Hypothalamus (tissue), 51 donors: ENCODE data around the gene KCNIP1.

Source experiments
- DNase-seq, 51 donors: peaks; one replicate each; lab custom pipeline; 2025; lab: John Stamatoyannopoulos, UW

Gene KCNIP1

DNA sequence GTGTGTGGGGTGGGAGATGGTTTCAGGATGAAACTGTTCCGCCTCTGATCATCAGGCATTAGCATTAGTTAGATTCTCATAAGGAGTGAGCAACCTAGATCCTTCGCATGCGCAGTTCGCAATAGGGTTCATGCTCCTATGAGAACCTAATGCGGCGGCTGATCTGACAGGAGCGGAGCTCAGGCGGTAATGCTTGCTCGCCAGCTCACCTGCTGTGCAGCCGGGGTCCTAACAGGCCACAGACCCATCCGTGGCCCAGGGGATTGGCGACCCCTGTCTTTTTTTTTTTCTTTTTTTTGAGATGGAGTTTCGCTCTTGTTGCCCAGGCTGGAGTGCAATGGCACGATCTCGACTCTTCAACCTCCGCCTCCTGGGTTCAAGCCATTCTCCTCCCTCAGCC lies 119.1 kb downstream of the KCNIP1 start:
- DNase-seq = no peak

DNA sequence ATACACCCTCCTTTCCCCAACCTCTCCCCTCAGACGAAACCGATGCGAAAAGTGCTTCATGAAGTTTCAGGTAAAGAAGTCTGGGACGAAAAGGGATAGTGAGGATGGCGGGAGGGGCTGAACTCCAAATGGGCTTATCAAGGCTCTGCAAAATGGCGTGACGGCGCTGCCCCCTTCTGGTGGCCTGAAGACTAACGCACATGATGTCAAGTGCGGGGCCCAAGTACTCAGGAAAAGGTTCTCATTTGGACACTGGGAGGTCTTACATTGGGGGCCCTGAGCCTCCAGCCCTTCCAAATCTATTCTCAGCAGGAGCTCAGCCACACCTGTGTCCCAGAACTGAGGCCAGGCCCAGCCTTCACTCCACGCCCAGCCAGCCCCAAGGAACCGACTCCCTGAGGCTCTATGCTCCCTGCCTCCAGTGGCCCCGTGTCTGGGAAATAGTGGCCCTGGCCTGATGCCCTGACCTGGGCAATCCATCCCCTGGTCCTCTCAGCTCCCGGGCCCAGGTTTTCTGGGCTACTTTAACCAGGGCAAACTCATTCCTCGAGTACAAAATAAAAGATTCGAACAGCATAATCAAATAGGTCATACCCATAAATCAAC lies 119.9 kb downstream of the KCNIP1 start:
- DNase-seq = peak in 21 of 51 donors; percentile 6 to 60 (median 25)

DNA sequence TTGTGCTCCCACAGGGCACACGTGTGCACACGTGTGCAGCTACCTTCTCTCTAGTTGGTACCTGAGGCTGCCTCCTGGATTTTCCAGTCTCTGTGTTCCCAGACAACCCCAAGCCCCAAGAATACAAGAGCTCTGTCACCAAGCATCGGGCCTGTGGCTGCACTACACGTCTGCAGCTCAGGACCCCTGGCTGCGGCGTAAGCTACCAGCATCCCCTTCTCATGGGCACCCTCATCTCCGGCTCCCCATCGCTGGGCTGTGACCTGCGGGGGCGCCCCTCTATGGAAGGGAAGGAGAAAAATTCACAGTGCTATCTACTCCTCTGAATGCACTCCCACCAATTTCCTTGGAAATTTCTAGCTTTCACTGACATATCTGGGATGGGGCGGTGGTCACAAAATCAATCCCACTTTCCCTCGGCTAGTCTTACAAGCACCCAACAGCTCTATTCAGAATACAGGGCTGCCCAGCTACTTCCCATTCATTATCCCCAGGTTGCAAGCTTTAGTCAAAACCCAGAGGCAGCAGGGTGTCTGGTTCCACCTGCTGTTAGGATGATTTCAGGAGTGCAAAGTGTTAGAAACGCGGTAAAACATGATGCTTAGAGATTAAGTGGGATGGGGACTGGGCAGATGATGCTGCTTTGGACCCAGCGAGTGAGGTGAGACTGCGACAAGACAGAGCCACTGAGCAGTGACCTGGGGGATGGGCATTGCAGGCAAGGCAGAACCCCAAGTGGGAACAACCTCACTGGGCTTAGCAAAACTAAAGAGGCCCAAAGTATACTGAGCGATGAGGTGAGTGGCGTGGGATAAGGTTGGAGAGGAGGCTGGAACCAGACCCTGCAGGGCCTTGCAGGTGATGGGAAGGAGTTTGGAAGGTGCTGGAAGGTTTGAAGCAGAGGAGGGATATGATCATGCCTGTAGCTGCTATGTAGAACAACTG lies 121.7 kb downstream of the KCNIP1 start:
- DNase-seq = no peak

DNA sequence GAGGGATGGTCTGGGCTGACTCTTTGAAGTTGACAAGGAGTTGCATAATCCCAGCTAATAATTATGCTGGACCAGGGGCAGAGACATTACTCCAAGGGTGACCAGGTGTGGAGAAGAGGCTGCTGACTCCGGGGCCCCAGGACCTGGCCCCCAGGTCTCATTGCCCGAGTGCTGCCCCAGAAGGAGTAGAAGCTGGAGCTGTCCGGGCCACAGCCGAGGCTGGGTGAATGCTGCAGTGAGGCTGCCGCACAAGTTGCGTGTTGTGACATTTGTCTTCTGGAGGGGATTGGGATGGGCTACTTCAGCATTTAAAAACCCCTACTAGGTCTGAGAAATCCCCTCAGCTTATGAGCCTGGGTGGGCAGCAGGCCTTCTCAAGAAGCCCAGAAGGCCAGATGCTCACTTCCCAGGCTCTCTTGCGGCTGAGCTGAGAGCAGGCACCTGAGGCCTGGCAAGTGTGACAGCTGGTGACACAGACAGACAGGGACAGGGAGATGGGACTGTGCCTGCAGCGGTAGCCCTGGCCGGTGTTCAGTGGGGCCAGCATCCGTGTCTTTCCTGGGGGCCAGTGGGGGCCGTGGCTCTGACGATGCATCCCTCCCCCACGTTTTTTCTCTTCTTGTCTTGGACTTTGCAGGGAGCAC lies 122.8 kb downstream of the KCNIP1 start:
- DNase-seq = no peak

DNA sequence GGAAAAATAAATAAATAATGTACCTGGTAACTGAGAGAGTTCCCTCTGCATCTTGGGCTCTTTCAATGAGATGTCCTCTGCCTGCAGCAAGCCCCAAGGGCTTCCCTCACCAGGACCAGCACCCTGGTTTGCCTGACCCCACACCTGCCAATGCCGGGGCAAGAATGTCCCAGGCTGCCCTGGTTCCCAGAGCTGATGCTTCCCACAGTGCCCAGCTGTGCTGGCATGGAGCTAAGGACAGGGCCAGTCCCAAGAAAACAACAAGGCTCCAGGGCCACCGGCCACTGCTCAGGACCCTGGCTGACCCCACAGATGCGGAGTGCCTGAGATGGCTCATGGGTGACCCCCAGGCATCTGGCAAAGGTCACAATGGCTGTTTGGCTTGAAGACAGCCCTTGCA lies 123.5 kb downstream of the KCNIP1 start:
- no peak for DNase-seq

DNA sequence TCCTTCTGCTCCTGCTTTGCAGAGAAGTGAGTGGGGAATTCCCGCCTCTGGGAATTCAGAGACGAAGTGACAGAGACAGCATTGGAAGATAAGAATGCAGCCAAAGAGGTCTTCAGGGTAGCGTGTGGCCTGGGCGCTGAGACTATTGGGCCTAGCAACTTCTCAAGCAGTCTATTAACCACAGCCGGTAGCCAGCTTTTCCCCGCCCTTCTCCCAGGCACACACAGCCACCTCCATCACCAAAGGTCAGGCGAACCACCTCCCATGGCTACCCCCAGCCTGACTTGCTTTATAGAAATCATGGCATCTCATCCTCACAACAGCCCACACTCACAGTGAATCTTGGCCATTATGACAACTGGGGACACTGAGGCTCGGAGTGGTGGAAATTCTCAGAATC lies 124.2 kb downstream of the KCNIP1 start:
- no peak for DNase-seq

DNA sequence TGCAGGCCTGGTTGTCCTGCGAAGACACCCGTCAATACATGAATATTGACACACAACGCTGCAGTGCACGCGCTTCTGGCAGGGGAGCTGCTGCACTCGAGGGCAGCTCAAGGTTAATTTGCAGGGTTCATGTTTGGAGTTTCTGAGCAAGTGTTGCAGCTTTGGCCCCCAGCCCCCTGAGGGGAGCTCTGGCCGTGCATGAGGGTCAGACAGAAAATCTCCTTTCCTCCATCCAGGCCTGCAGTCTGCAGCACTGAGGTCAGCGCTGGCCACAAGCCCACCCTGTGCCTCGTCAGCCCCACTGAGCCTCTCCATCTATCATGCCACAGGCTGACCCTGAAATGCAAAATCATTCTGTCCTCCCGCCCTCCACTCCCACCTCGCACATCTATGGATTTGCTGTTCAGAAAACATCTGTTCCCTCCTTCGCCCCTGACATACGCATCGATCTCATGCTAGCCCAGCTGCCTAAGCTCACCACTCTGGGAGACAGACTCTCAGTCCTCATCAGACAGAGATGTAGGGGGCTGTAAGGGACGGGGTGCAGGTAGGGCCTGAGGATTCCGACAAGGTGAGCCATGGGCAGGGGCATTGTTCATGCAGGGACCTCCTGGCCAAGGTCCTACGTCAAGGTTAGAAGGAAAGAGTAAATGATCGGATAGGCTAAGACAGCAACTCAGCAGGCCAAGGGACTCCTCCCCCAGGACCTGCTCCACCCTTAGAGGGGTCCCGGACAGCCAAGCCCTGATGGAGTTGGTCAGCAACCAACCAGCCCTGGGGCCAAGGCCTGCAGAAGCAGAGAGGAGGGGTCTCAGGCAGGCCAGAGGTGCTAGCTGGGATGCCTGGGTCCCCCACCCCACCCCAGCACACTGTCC lies 125.1 kb downstream of the KCNIP1 start:
- no peak for DNase-seq

DNA sequence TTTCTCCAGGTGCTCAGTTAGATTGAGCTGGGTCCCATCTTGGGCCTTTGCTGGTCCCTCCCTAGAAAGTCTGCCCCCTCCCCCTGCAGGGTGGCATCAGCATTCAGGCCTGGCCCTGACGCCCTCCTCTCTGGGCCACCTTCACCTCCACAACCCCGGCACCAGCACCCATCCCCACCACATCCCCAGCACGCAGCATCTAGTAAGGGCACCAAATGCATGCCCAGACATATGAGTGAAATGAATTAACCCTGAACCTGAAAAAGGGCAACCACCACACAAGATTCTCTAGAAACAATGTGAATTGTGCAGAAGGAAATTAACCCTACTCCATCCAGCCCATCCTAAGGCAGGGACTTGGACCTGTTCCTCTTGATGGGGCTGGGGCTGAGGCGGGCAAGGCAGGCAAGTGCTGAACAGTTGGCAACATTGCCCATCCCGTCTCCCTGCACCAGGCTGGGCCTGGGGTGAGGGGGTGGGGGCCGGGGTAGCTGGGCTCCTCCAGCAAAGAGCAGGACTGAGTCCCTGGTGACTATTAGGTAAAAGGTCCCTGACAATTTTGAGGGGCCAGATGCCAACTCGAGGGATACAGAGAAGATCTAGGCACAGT lies 125.9 kb downstream of the KCNIP1 start:
- DNase-seq = no peak

DNA sequence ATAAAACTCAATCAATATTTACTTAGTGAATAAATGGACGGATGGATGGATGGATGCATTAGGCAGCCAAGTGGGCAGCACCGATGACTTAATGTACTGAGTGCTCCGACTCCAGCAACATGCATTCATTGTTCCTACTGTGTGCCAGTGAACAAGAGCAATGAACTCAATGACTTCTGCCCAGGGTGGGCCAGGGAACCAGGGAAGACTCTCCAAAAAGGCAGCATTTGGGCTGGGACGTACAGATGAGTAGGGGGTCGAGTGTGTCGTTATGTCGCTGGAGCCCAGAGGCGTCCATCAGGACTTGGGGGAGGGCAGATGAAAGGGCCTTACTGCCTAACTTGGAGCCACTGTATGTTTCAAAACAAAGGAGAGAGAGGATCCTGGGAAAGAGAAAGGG lies 126.4 kb downstream of the KCNIP1 start:
- no peak for DNase-seq

DNA sequence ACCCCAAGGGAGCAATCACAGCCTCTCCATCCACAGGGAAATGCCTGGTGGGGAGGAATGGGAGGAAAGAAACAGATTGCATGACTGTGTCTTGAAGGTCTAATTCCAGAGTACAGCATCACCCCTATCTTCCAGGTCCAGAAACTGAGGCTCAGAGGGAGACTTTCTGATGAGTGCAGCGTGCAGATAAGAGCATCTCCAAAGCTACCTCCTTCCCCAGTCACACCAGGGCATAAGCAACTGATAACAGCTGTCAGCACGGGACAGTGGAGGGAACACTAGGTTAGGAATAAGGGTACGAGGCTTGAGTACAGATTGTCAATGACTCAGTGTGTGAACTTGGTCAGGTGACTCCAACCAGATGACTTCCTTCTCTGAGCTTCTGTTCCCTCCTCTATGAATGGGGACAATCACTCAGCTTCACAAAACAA lies 126.9 kb downstream of the KCNIP1 start:
- DNase-seq = peak in 7 of 51 donors; percentile 12 to 50 (median 30)

DNA sequence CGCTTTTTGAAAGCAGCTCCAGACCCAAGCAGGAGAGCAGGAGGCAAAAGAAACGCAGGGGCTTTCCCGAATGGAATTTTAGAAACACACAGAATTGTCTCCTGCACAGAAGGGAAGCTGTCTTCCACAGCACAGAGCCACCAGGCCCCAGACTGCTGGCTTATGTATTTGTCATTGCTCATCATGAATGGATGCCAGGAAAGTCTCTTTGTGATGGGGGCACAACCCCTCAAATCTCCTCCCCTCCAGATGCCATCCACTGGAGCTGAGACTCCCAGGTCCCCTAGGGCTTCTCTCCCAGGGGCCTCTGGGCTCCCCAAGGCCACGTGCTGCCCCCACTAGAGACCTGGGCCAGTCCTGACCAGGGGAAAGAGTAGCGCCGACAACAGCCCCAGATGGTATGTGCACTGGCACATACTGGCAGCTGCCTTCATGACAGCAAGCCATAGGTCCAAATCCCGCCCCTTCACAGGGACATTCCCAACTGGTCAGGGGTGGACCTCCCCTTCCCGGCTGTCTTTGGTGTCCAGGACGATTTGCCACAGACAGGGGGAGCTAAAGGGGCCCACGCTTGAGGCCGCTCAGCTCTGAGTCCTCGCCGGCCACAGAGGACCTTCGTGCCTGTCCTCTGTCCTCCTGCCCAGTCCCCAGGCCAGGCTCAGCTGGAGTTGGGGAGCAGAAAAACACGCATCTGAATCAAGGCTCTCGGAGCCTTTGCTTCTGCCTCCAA lies 127.8 kb downstream of the KCNIP1 start:
- peak in 25 of 51 donors; percentile 9 to 60 (median 28) for DNase-seq

DNA sequence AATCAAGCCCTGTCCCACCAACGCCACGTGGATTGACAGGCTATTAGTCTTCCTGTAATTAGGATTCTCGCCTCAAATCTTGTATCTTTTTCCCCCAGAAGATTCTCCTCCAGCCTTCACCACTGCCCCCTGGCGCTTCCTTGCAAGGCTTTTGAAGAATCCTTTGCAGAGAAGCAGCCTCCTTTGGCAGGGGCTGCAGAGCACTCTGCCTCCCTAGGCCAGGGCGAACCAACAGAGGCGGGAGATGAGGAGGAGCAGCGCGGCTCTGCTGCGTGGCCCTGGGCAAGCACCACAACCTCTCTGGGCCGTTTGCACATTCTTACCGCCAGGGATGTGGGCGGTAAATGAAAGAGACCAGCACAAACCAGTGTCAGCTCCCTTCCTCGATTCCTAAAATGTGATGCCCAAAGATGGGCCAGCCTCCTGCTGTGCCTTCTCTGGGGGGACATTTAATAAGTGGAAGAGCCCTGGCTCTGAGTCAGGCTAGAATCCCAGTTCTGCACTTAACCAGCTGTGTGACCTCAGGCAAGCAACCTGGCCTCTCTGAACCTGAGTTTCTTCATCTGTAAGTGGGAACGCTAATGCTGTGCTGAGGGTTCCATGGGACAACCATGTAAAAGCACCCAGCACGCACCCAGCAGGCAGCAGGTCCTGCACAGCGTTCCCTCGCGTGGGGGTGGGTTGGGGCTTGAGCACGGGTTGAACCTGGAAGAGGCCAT lies 128.6 kb downstream of the KCNIP1 start:
- DNase-seq = peak in 3 of 51 donors; percentile 38 to 71 (median 39)

DNA sequence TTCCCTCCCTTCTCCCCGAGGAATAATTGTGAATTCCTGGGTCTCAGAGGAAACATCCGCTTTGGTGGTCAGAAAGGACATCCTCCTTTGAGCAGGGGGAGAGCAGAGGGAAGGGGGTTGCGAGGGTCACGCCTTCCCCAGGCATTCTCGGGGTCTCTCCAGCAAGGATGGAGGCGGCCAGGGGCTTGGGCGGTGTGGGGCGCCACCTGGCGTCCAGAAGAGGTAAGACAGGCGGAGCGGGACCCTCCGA lies 129.1 kb downstream of the KCNIP1 start:
- peak in 32 of 51 donors; percentile 18 to 76 (median 55) for DNase-seq

DNA sequence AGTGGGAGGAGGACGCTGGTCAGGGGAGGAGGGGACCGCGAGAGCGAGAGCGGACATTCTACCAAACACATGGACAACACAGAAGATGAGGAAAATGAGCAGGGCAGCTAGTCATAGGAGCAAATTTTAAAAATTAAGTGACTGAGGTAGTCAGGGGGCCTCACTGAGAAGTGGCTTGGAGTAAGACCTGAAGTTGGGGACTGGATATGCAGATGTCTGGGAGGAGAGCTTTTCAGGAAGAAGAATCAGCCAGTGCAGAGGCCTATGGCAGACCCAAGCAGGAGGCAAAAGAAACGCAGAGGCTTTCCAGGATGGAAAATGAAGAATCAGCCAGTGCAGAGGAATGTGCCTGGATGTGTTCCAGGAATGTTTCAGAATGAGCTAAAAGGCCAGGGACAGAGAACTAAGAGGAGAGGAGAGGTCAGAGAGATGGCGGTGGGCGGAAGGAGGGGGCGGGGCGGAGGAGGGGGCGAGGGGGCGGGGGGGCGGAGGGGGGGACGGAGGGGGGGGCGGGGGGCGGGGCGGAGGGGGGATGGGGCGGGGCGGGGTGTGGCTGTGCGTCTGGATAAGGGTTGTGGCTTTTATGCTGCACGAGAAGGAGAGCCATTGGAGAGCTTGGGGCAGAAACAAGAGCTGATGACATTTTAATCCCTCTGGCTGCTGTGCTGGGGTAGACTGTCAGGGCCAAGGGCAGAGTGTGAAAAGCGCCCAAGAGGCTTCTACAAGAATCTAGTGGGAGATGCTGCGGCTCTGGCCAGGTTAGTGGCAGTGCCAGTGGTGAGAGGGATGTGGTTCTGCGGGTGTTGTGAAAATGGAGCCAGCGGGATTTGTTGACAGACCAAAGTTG lies 129.6 kb downstream of the KCNIP1 start:
- DNase-seq = peak in 17 of 51 donors; percentile 20 to 76 (median 50)

DNA sequence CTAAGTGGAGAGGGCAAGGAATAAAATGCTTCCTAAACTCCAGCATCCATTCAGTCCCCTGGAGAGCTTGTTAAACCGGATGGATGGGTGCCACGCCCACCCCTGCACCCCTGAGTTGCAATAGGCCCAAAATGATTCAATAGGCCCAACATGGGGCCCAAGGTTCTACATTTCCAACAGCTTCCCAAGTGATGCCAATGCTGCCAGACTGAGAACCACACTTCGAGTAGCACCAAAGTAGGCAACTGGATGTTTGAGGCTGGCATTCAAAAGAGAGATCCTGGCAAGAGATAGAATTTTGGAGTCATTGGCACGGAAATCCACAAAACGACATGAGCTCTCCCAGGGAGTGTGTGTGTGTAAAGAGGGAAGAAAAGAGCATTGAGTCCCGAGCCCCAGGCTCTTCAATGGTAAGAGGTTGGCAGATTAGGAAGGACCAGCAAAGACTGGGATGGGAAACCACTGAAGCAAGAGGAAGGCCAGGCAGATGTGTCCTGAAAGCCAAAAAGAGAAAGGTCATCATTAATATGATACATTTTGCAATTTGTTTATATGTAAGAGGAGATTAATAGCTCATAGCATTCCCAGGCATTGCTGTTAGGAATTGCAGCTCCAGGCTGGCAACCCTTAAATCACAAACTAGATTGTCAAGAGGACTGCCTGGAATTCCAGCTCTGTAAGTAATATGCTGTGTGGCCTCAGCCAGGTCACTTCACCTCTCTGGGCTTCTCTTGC lies 130.6 kb downstream of the KCNIP1 start:
- DNase-seq = no peak

DNA sequence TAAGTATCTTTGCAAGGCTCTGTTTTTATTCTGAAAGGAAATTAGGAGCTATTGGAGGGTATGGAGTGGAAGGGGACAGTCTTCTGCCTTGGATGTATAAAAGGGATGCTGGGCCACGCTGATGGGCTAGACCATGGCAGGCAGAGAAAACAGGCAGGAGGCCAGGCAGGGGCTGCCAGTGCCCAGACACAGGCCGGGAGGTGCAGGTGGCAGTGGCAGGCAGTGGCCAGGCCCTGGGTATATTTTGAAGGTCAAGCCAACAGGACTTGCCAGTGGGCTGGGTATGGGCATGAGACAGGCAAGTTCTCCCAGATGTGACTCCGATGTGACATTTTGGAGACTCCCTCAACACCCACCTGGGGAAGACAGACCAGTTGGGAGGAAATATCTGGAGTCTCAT lies 131.9 kb downstream of the KCNIP1 start:
- no peak for DNase-seq

DNA sequence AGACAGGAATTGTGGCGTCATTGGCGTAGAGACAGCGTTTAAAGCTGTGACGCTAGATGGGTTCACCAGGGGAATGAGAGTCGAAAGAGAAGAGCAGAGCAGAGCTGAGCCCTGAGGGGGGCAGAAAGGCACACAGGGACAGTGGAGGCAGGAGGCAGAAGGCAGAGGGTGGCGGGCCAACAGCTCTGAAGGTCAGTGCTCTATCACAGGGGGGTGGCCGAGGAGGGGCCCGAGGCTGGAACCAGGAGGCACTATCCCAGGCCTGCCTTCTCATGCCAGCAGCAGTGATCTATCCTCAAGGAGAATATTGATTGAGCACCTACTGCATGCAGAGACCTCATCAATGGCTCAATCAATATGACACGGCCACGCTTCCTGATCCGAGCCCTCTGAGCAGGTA lies 132.4 kb downstream of the KCNIP1 start:
- no peak for DNase-seq
